22Rv1 (cell line): ENCODE data around the gene ANK3.

Experiments
- CTCF ChIP-seq: fragments of 450-650 bp; IDR thresholded peaks from 2 replicates; pipeline ENCODE4 v1.5.1; 2017; ENCODE audit warnings: mild to moderate bottlenecking
- ZFX ChIP-seq: fragments of 450-650 bp; IDR thresholded peaks from 2 replicates; pipeline ENCODE4 v1.6.1; 2017; ENCODE audit warnings: antibody characterized with exemption, borderline replicate concordance

GRCh38 chr10:60283397-60283796, 106.3 kb downstream of the ANK3 start:
- TF ChIP-seq CTCF: no peak
- no peak for TF ChIP-seq ZFX
